Jurkat, Clone E6-1 (cell line): ENCODE measurements around the gene TOX2.

Experiments
- DNase-seq: peaks from one replicate; pipeline ENCODE4 v3.0.0-alpha.2; 2011; ENCODE audit warnings: low read depth, low spot score
- H3K4me3 ChIP-seq: 2 replicates; pipeline ENCODE4 v1.5.1; 2011; ENCODE audit warnings: mild to moderate bottlenecking, low read length, control low read depth, moderate library complexity

Gene TOX2

GRCh38 chr20:43987531-43987930, 72.9 kb downstream of the TOX2 start:
- H3K4me3 ChIP-seq, result no peak overlapping the region
- no peak for DNase-seq

- DNase-seq, result no peak
- H3K4me3 ChIP-seq, result no peak overlapping the region
Observed at GRCh38 chr20:43988451-43988850, 73.8 kb downstream of the TOX2 start.

- no peak overlapping the region for H3K4me3 ChIP-seq
- DNase-seq, result no peak
Observed at GRCh38 chr20:43988867-43989266, 74.2 kb downstream of the TOX2 start.

- no peak overlapping the region for H3K4me3 ChIP-seq
- no peak for DNase-seq
Observed at GRCh38 chr20:43991261-43991660, 76.6 kb downstream of the TOX2 start.

GRCh38 chr20:43991982-43992381, 77.3 kb downstream of the TOX2 start:
- no peak for DNase-seq
- H3K4me3 ChIP-seq, result no peak overlapping the region

- no peak overlapping the region for H3K4me3 ChIP-seq
- no peak for DNase-seq
Observed at GRCh38 chr20:43992885-43993284, 78.2 kb downstream of the TOX2 start.

- DNase-seq, result no peak
Observed at GRCh38 chr20:43993560-43993959, 78.9 kb downstream of the TOX2 start.

GRCh38 chr20:43994486-43995100, 79.9 kb downstream of the TOX2 start:
- no peak overlapping the region for H3K4me3 ChIP-seq
- no peak for DNase-seq

More at GRCh38 chr20:43993560-43993959, 78.9 kb downstream of the TOX2 start:
- H3K4me3 ChIP-seq, result no peak overlapping the region

- no peak for DNase-seq
- H3K4me3 ChIP-seq, result no peak overlapping the region
Observed at GRCh38 chr20:43995645-43996044, 81.0 kb downstream of the TOX2 start.

GRCh38 chr20:43996240-43996930, 81.7 kb downstream of the TOX2 start:
- DNase-seq, result no peak
- no peak overlapping the region for H3K4me3 ChIP-seq

- no peak for DNase-seq
- H3K4me3 ChIP-seq, result no peak overlapping the region
Observed at GRCh38 chr20:43999848-44000247, 85.2 kb downstream of the TOX2 start.

- DNase-seq, result no peak
- no peak overlapping the region for H3K4me3 ChIP-seq
Observed at GRCh38 chr20:44001667-44002596, 87.3 kb downstream of the TOX2 start.

GRCh38 chr20:44002861-44003260, 88.2 kb downstream of the TOX2 start:
- DNase-seq, result no peak
- no peak overlapping the region for H3K4me3 ChIP-seq

GRCh38 chr20:44003609-44004008, 89.0 kb downstream of the TOX2 start:
- DNase-seq, result no peak
- no peak overlapping the region for H3K4me3 ChIP-seq

GRCh38 chr20:44004306-44004915, 89.8 kb downstream of the TOX2 start:
- no peak for DNase-seq

GRCh38 chr20:44005661-44006060, 91.0 kb downstream of the TOX2 start:
- H3K4me3 ChIP-seq, result no peak overlapping the region
- DNase-seq, result no peak

More at GRCh38 chr20:44004306-44004915, 89.8 kb downstream of the TOX2 start:
- H3K4me3 ChIP-seq, result no peak overlapping the region

- DNase-seq, result no peak
- H3K4me3 ChIP-seq, result no peak overlapping the region
Observed at GRCh38 chr20:44006126-44006525, 91.5 kb downstream of the TOX2 start.

GRCh38 chr20:44006578-44006977, 91.9 kb downstream of the TOX2 start:
- no peak for DNase-seq
- H3K4me3 ChIP-seq, result no peak overlapping the region

- H3K4me3 ChIP-seq, result no peak overlapping the region
- no peak for DNase-seq
Observed at GRCh38 chr20:44008806-44009678, 94.4 kb downstream of the TOX2 start.
